HG03565 (cell line): Measurements from ENCODE around the gene CFAP73.

Source experiments
- ATAC-seq: cut with Tn5 transposase; IDR thresholded peaks from one replicate; pipeline ENCODE4 v1.9.1; 2021; ENCODE audit warnings: mild to moderate bottlenecking, moderate library complexity; ENCODE audit not compliant: unreplicated experiment

Gene CFAP73

GRCh38 chr12:113163030-113163360 lies 13.5 kb downstream of the CFAP73 start:
- ATAC-seq, result no peak

GRCh38 chr12:113164014-113164413 lies 14.5 kb downstream of the CFAP73 start:
- ATAC-seq, result no peak

- no peak for ATAC-seq
Observed at GRCh38 chr12:113165521-113166450, 16.3 kb downstream of the CFAP73 start.

GRCh38 chr12:113167868-113168267 lies 18.3 kb downstream of the CFAP73 start:
- ATAC-seq, result no peak

GRCh38 chr12:113169697-113170096 lies 20.2 kb downstream of the CFAP73 start:
- ATAC-seq, result no peak

GRCh38 chr12:113170457-113170856 lies 20.9 kb downstream of the CFAP73 start:
- ATAC-seq, result no peak

GRCh38 chr12:113170926-113171325 lies 21.4 kb downstream of the CFAP73 start:
- no peak for ATAC-seq

- no peak for ATAC-seq
Observed at GRCh38 chr12:113171543-113171942, 22.0 kb downstream of the CFAP73 start.

- ATAC-seq, result no peak
Observed at GRCh38 chr12:113172185-113172584, 22.7 kb downstream of the CFAP73 start.

- ATAC-seq, result peak; percentile 51
Observed at GRCh38 chr12:113173081-113173698, 23.7 kb downstream of the CFAP73 start.

- ATAC-seq, result no peak
Observed at GRCh38 chr12:113174461-113175384, 25.2 kb downstream of the CFAP73 start.

- no peak for ATAC-seq
Observed at GRCh38 chr12:113179023-113179422, 29.5 kb downstream of the CFAP73 start.

- ATAC-seq, result no peak
Observed at GRCh38 chr12:113180333-113180732, 30.8 kb downstream of the CFAP73 start.

GRCh38 chr12:113181975-113182374 lies 32.5 kb downstream of the CFAP73 start:
- no peak for ATAC-seq

- ATAC-seq, result no peak
Observed at GRCh38 chr12:113183030-113183589, 33.6 kb downstream of the CFAP73 start.

GRCh38 chr12:113184098-113184899 lies 34.8 kb downstream of the CFAP73 start:
- ATAC-seq, result peak; percentile 24

GRCh38 chr12:113184900-113185179 lies 35.3 kb downstream of the CFAP73 start:
- peak; percentile 66 for ATAC-seq

- ATAC-seq, result peak; percentile 35
Observed at GRCh38 chr12:113185180-113186032, 35.9 kb downstream of the CFAP73 start, which contains the start of the genes DDX54 and RITA1. Gene DDX54, minus strand, starts transcription at chr12:113185478. Its CDS starts 27 bp downstream, at chr12:113185451. Gene RITA1, plus strand, starts transcription at chr12:113185721. Its CDS starts 1,026 bp downstream, at chr12:113186747.

- ATAC-seq, result no peak
Observed at GRCh38 chr12:113186033-113186365, 36.5 kb downstream of the CFAP73 start.
